HCT116 (cell line): ENCODE data around the gene TMCC1. TPM values are rescaled to one million over a fixed set of nuclear protein-coding genes. Genes with fewer than 3 reads are reported as not detected.

Experiments used
- ATAC-seq: fragments of 200-7000 bp; cut with Tn5 transposase; 2 replicates; pipeline ENCODE4 v1.9.1; 2020; ENCODE audit warnings: mild to moderate bottlenecking, moderate library complexity
- BruUV-seq: library from RNA; stranded (reverse); fragments of 400-500 nt; replicated peaks from 2 replicates; lab custom pipeline; 2021; lab: Mats Ljungman, UMichigan
- CTCF ChIA-PET: fragments of 300-600 bp; sonication (Branson Sonifier 250); formaldehyde crosslinking; loops from one replicate; lab custom pipeline; 2021; ENCODE audit warnings: antibody characterized with exemption; lab: Charles Lee
- POLR2A ChIA-PET: fragments of 300-600, 350-600 bp; sonication (Branson Sonifier 250); formaldehyde crosslinking; loops from one replicate; lab custom pipeline; 2021; ENCODE audit warnings: antibody characterized with exemption; lab: Charles Lee
- RAD21 ChIA-PET, 2 experiments: fragments of 300-600 bp; sonication (Branson Sonifier 250); formaldehyde crosslinking; loops; one replicate each; lab custom pipeline; 2023; ENCODE audit warnings: low total read pairs in 2 of 2; ENCODE audit not compliant: uncharacterized antibody in 2 of 2, unreplicated experiment in 2 of 2, low non-redundant PET in 1 of 2; lab: Charles Lee
- DNase-seq: peaks from one replicate; pipeline ENCODE4 v3.0.0-alpha.2; 2010; ENCODE audit warnings: low read depth, low spot score
- H2AFZ ChIP-seq: fragments of 200-600 bp; shearing (Covaris generic), sonication (generic); 2 replicates; pipeline ENCODE4 v1.6.1; 2017; ENCODE audit warnings: low read depth, mixed run types, mixed read lengths, antibody characterized with exemption, low read length; ENCODE audit not compliant: poor library complexity, severe bottlenecking
- H3K27ac ChIP-seq: 2 replicates; pipeline ENCODE4 v1.5.1; 2012; ENCODE audit warnings: low read depth, low read length
- H3K27me3 ChIP-seq: fragments of 200-600 bp; sonication (generic); 2 replicates; pipeline ENCODE4 v1.6.1; 2016; ENCODE audit warnings: mixed run types, low read length, mixed read lengths; ENCODE audit not compliant: insufficient read depth
- H3K36me3 ChIP-seq, 2 experiments: fragments of 200-500 bp in 1 of 2; fragments of 200-600 bp in 1 of 2; sonication (Bioruptor generic) in 1 of 2; sonication (generic) in 1 of 2; 2 replicates each; pipeline versions ENCODE4 v1.5.1 to v1.6.1; 2014 to 2016; ENCODE audit warnings: low read length in 2 of 2, inconsistent platforms in 1 of 2, mixed read lengths in 1 of 2, mixed run types in 1 of 2; ENCODE audit not compliant: insufficient read depth in 2 of 2, control insufficient read depth in 1 of 2
- H3K4me1 ChIP-seq, 2 experiments: fragments of 200-600 bp in 1 of 2; sonication (generic) in 1 of 2; 2 replicates each; pipeline versions ENCODE4 v1.5.1 to v1.6.1; 2012 to 2017; ENCODE audit warnings: low read length in 2 of 2, inconsistent platforms in 1 of 2, mild to moderate bottlenecking in 1 of 2, mixed read lengths in 1 of 2, mixed run types in 1 of 2, moderate library complexity in 1 of 2; ENCODE audit not compliant: insufficient read depth in 2 of 2, control insufficient read depth in 1 of 2
- H3K4me2 ChIP-seq: fragments of 200-600 bp; sonication (generic); 2 replicates; pipeline ENCODE4 v1.6.1; 2017; ENCODE audit warnings: mixed run types, low read length, mixed read lengths
- H3K4me3 ChIP-seq, 2 experiments: fragments of 200-600 bp in 1 of 2; sonication (generic) in 1 of 2; replicated peaks in 1 of 2; 2 replicates each; pipeline ENCODE4 v1.5.1; 2011 to 2016; ENCODE audit warnings: low read length in 2 of 2, control low read depth in 1 of 2, low read depth in 1 of 2, mild to moderate bottlenecking in 1 of 2, mixed read lengths in 1 of 2, mixed run types in 1 of 2
- H3K79me2 ChIP-seq: fragments of 200-600 bp; sonication (generic); 2 replicates; pipeline ENCODE4 v1.6.1; 2017; ENCODE audit warnings: mild to moderate bottlenecking, mixed run types, low read length, moderate library complexity, mixed read lengths; ENCODE audit not compliant: insufficient read depth
- H3K9ac ChIP-seq: fragments of 200-600 bp; sonication (generic); 2 replicates; pipeline ENCODE4 v1.6.1; 2016; ENCODE audit warnings: low read length, mixed read lengths
- H3K9me2 ChIP-seq: fragments of 200-600 bp; sonication (generic), shearing (Covaris generic); 2 replicates; pipeline ENCODE4 v1.6.1; 2017; ENCODE audit warnings: mixed run types, mild to moderate bottlenecking, moderate library complexity; ENCODE audit not compliant: insufficient read depth
- H3K9me3 ChIP-seq, 2 experiments: fragments of 200-500 bp in 1 of 2; fragments of 200-600 bp in 1 of 2; sonication (Bioruptor generic) in 1 of 2; sonication (generic) in 1 of 2; 2 replicates each; pipeline ENCODE4 v1.6.1; 2014 to 2017; ENCODE audit warnings: low read length in 2 of 2, mixed read lengths in 2 of 2, inconsistent platforms in 1 of 2, low read depth in 1 of 2, mild to moderate bottlenecking in 1 of 2, mixed run types in 1 of 2, moderate library complexity in 1 of 2; ENCODE audit not compliant: control insufficient read depth in 1 of 2, insufficient read depth in 1 of 2
- H4K20me1 ChIP-seq: fragments of 200-600 bp; sonication (generic), shearing (Covaris generic); 2 replicates; pipeline ENCODE4 v1.6.1; 2017; ENCODE audit warnings: mixed run types, mild to moderate bottlenecking, moderate library complexity; ENCODE audit not compliant: insufficient read depth
- CEBPB ChIP-seq: IDR thresholded peaks from 2 replicates; pipeline ENCODE4 v1.6.1; 2012; ENCODE audit warnings: low read depth
- ELF1 ChIP-seq: IDR thresholded peaks from 2 replicates; pipeline ENCODE4 v1.6.1; 2012; ENCODE audit warnings: low read depth, borderline replicate concordance
- EZH2phosphoT487 ChIP-seq: fragments of 200-600 bp; IDR thresholded peaks from 2 replicates; pipeline ENCODE4 v1.6.1; 2018; ENCODE audit warnings: antibody characterized with exemption, borderline replicate concordance
- FOSL1 ChIP-seq: IDR thresholded peaks from 2 replicates; pipeline ENCODE4 v1.6.1; 2012; ENCODE audit warnings: low read depth
- POLR2AphosphoS5 ChIP-seq: IDR thresholded peaks from 2 replicates; pipeline ENCODE4 v1.6.1; 2011; ENCODE audit warnings: mild to moderate bottlenecking, low read depth, low read length, moderate library complexity
- SP1 ChIP-seq: IDR thresholded peaks from 2 replicates; pipeline ENCODE4 v1.6.1; 2012; ENCODE audit warnings: low read depth
- ZFX ChIP-seq: fragments of 450-650 bp; IDR thresholded peaks from 2 replicates; pipeline ENCODE4 v1.6.1; 2017
- intact Hi-C: fragments of 100-400 bp; cut with micrococcal nuclease; formaldehyde crosslinking; loops from 2 replicates; pipeline ENCODE4 v1.10.0; 2022
- total RNA-seq: library from RNA; stranded (reverse); gene quantifications from one replicate; pipeline ENCODE4 v1.2.1, GENCODE V29; 2021; ENCODE audit not compliant: unreplicated experiment
- TF ChIP-seq, protein P1 (sequence below): IDR thresholded peaks from 2 replicates; pipeline ENCODE4 v1.6.1; 2012

Gene TMCC1
- total RNA-seq, 1 experiment from 2014 or later = 32.5 TPM

DNA sequence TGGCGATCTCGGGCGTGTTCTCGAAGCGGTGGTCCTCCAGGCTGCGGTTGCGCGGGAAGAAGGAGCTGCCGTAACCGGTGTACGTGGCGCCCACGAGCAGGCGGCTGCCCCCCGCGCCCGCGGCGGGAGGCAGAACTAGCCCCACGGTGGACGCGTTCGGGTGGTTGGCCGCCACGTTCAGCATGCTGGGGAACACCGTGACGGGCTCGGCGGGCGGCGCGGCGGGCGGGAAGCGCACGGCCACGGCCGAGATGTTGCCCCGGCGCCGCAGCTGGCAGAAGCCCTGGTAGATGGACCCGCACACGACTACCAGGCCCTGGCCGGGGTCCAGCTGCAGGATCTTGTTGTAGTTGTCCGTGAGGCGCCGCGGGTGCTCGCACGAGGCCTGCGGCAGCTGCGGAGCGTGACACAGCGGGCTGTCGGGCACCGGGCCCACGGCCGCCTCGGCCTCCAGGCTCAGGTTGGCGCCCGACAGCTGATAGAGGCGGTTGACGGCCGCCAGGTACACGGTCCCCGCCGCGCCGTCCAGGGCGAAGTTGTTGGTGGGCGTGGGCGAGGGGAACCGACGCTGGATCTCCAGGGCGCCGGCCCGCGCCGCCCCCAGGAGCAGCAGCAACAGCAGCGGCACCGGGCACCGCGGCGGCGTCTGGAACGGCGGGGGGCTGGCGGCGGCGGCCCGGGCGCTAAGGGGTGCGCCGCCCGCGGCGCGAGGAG, 287.4 kb downstream of the TMCC1 start:
- Histone ChIP-seq H3K4me1 (peaks cover 15 to 50% of the 10 kb centered on the region in 2 experiments), H3K4me3 (peak overlapping the region; percentile 43 to 70), H3K79me2 (peaks cover 30% of the 10 kb centered on the region; the same call in 1 of the 2 replicates), H3K27ac (peak overlapping the region; percentile 72; the same call in 1 of the 2 replicates), H3K9me2 (no peaks in the 10 kb centered on the region), H3K9me3 (no peaks in the 10 kb centered on the region), H4K20me1 (no peaks in the 10 kb centered on the region), H3K4me2 (peak overlapping the region; percentile 93), H3K9ac (peak overlapping the region; percentile 68), H2AFZ (no peak overlapping the region), H3K36me3 (no peaks in the 10 kb centered on the region), H3K27me3 (no peaks in the 10 kb centered on the region)
- no peak for TF ChIP-seq POLR2AphosphoS5
- no peak for TF ChIP-seq FOSL1
- TF ChIP-seq, protein P1, sequence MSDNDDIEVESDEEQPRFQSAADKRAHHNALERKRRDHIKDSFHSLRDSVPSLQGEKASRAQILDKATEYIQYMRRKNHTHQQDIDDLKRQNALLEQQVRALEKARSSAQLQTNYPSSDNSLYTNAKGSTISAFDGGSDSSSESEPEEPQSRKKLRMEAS = 0 out of 2 replicates have a peak, but pooled peaks have one; percentile 19
- peak; percentile 59; the same call in 1 of the 2 replicates for TF ChIP-seq ZFX
- no peak for TF ChIP-seq ELF1
- CTCF ChIA-PET = interaction anchor here (0.9 kb wide), 1 partner anchor 116 kb away, joined by 3 read pairs; no protein-coding TSS in a partner anchor
- ATAC-seq (peak; percentile 59), DNase-seq (no peak)
- RAD21 ChIA-PET = no interaction called here
- no TSS peak for BruUV-seq
- POLR2A ChIA-PET = no interaction called here
- intact Hi-C loops = loop anchor here (5.0 kb wide), 1 partner anchor 114 kb away; no protein-coding TSS in a partner anchor

DNA sequence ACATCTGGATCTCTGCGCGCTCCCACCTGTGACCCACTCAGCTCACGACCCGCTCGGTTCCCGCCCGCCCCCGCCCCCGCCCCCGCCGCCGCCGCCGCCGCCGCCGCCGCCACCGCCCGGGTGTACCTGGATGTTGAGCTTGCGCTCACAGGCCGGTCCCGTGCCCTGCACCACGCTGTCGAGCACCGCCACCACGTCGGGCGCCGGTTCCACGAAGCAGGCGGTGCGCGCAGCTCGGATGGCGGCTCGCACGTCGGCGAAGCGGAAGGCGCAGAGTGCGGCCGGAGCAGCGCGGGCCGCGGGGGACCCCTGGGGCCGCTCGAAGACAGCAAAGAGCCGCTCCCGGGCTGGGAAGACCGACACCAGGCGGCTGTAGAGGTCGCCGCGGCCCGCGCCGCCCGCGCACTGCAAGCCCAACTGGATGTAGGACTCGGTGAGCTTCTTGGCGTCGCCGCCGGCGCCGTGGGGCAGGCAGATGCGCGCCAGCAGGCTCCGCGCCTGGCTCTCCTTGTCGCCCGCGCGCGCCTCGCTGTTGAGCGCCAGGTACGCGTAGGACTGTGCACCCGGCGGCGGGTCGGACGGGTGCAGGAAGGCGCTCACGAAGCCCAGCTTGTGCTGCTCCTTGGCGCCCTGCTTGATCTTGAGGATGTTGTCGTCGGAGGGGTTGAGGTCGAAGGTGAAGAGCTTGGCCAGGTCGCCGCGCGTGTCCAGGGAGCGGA, 288.1 kb downstream of the TMCC1 start:
- Histone ChIP-seq H3K27ac (peak overlapping the region; percentile 72; the same call in 1 of the 2 replicates), H4K20me1 (no peaks in the 10 kb centered on the region), H3K36me3 (no peaks in the 10 kb centered on the region), H3K9me3 (no peaks in the 10 kb centered on the region), H3K4me2 (peak overlapping the region; percentile 93), H2AFZ (no peak overlapping the region), H3K4me3 (peak overlapping the region; percentile 43 to 70)
- ChIA-PET RAD21 (no interaction called here), POLR2A (no interaction called here), CTCF (no interaction called here)
- no peak for DNase-seq
- TF ChIP-seq EZH2phosphoT487 (no peak), CEBPB (no peak), SP1 (no peak)
- TF ChIP-seq, all 23 proteins: peak for 0
- ATAC-seq = no peak
- intact Hi-C loops = loop anchor here (5.0 kb wide), 1 partner anchor 113 kb away; no protein-coding TSS in a partner anchor
- Histone ChIP-seq H3K27me3 (no peaks in the 10 kb centered on the region), H3K79me2 (peaks cover 36% of the 10 kb centered on the region), H3K9me2 (no peaks in the 10 kb centered on the region), H3K4me1 (peaks cover 15 to 50% of the 10 kb centered on the region in 2 experiments), H3K9ac (peak overlapping the region; percentile 68)
- BruUV-seq = no TSS peak
